Endothelial cell (in vitro differentiated cells): ENCODE measurements around the gene NRROS. TPM values are rescaled to one million over a fixed set of nuclear protein-coding genes. Genes with fewer than 3 reads are reported as not detected.

Experiments used
- DNase-seq: peaks from one replicate; pipeline ENCODE4 v3.0.0; 2021; ENCODE audit warnings: low spot score
- H3K27ac Mint-ChIP-seq: one replicate; pipeline ENCODE4 v1.8.0; 2021; ENCODE audit warnings: mixed read lengths, inconsistent platforms; ENCODE audit not compliant: unreplicated experiment
- H3K27me3 Mint-ChIP-seq: one replicate; pipeline ENCODE4 v1.8.0; 2021; ENCODE audit warnings: mild to moderate bottlenecking, moderate library complexity, mixed read lengths, inconsistent platforms; ENCODE audit not compliant: unreplicated experiment
- H3K36me3 Mint-ChIP-seq: one replicate; pipeline ENCODE4 v1.8.0; 2021; ENCODE audit warnings: mild to moderate bottlenecking, low read depth, mixed read lengths, inconsistent platforms; ENCODE audit not compliant: unreplicated experiment
- H3K4me1 Mint-ChIP-seq: one replicate; pipeline ENCODE4 v1.8.0; 2021; ENCODE audit warnings: mild to moderate bottlenecking, mixed read lengths, inconsistent platforms; ENCODE audit not compliant: unreplicated experiment
- H3K4me3 Mint-ChIP-seq: one replicate; pipeline ENCODE4 v1.8.0; 2021; ENCODE audit warnings: mild to moderate bottlenecking, mixed read lengths, inconsistent platforms; ENCODE audit not compliant: unreplicated experiment
- H3K9me3 Mint-ChIP-seq: one replicate; pipeline ENCODE4 v1.8.0; 2021; ENCODE audit warnings: mixed read lengths, inconsistent platforms; ENCODE audit not compliant: unreplicated experiment
- CTCF ChIP-seq: fragments of 200-600 bp; sonication (generic); IDR thresholded peaks from one replicate; pipeline ENCODE4 v1.5.0; 2021; ENCODE audit warnings: antibody characterized with exemption; ENCODE audit not compliant: unreplicated experiment
- total RNA-seq: library from RNA; stranded (reverse); fragmentation: NEBNext Ultra II Directional; extraction: Animal tissue kit (Norgen Biotek cat#: 25700); gene quantifications from one replicate; pipeline ENCODE4 v1.2.1, GENCODE V29; 2021; ENCODE audit not compliant: unreplicated experiment

The NRROS gene
- total RNA-seq, 1 donor from 2014 or later: 18.6 TPM

- H3K27me3 Mint-ChIP-seq: peaks cover 6% of the 10 kb centered on the region
- H3K9me3 Mint-ChIP-seq: no peaks in the 10 kb centered on the region
- TF ChIP-seq CTCF: no peak
- no peak overlapping the region for H3K4me3 Mint-ChIP-seq
- no peaks in the 10 kb centered on the region for H3K36me3 Mint-ChIP-seq
- H3K4me1 Mint-ChIP-seq: peaks cover 42% of the 10 kb centered on the region
- H3K27ac Mint-ChIP-seq: no peak overlapping the region
- DNase-seq: no peak
These were observed 34.1 kb downstream of the NRROS start for GRCh38 chr3:196673632-196674031.

- no peak overlapping the region for H3K4me3 Mint-ChIP-seq
- H3K9me3 Mint-ChIP-seq: no peaks in the 10 kb centered on the region
- H3K27me3 Mint-ChIP-seq: peaks cover 3% of the 10 kb centered on the region
- TF ChIP-seq CTCF: no peak
- peaks cover 19% of the 10 kb centered on the region for H3K4me1 Mint-ChIP-seq
- H3K27ac Mint-ChIP-seq: peak overlapping the region; percentile 48
- no peak for DNase-seq
- H3K36me3 Mint-ChIP-seq: no peaks in the 10 kb centered on the region
These were observed 37.9 kb downstream of the NRROS start for GRCh38 chr3:196677353-196677752.

GRCh38 chr3:196677931-196678330 lies 38.4 kb downstream of the NRROS start:
- TF ChIP-seq CTCF: no peak
- H3K27me3 Mint-ChIP-seq: peaks cover 3% of the 10 kb centered on the region
- H3K4me1 Mint-ChIP-seq: peaks cover 20% of the 10 kb centered on the region
- H3K27ac Mint-ChIP-seq: no peak overlapping the region
- H3K9me3 Mint-ChIP-seq: no peaks in the 10 kb centered on the region
- H3K4me3 Mint-ChIP-seq: no peak overlapping the region
- DNase-seq: no peak
- H3K36me3 Mint-ChIP-seq: peaks cover 1% of the 10 kb centered on the region

GRCh38 chr3:196684548-196685407 lies 45.3 kb downstream of the NRROS start:
- TF ChIP-seq CTCF: peak; percentile 95
- DNase-seq: peak; percentile 64
- peak overlapping the region; percentile 32 for H3K4me3 Mint-ChIP-seq
- H3K27me3 Mint-ChIP-seq: peaks cover 2% of the 10 kb centered on the region
- no peaks in the 10 kb centered on the region for H3K9me3 Mint-ChIP-seq
- peaks cover 4% of the 10 kb centered on the region for H3K36me3 Mint-ChIP-seq
- H3K4me1 Mint-ChIP-seq: peaks cover 25% of the 10 kb centered on the region
- peak overlapping the region; percentile 4 for H3K27ac Mint-ChIP-seq

- Mint-ChIP-seq H3K27ac (no peak overlapping the region), H3K4me3 (no peak overlapping the region), H3K36me3 (peaks cover 4% of the 10 kb centered on the region), H3K4me1 (peaks cover 25% of the 10 kb centered on the region), H3K27me3 (peaks cover 2% of the 10 kb centered on the region), H3K9me3 (no peaks in the 10 kb centered on the region)
- no peak for DNase-seq
- no peak for TF ChIP-seq CTCF
These were observed 46.9 kb downstream of the NRROS start for GRCh38 chr3:196686436-196686835.
